Occipital lobe (tissue), 2 donors: ENCODE results near the gene KATNIP. TPM values are rescaled to one million over a fixed set of nuclear protein-coding genes. Genes with fewer than 3 reads are reported as not detected.
A peak's percentile ranks its signal among the peaks of the same experiment; 100 is the strongest.
"Not testable (repeated sequence)": the region's sequence is repeated elsewhere in the genome, so short reads cannot be mapped to it uniquely, and the experiment has no call there.

Source experiments
- DNase-seq: peaks from one replicate; lab custom pipeline; 2025; lab: John Stamatoyannopoulos, UW
- total RNA-seq: library from RNA; depleted of rRNA; stranded (reverse); fragments of >200 nt; gene quantifications from one replicate; pipeline ENCODE4 v1.2.3, GENCODE V29; 2014

Gene KATNIP
- total RNA-seq, 1 donor from 2014 or later, result 18.7 TPM

GRCh38 chr16:27534256-27534655, 15.7 kb upstream of the KATNIP start:
- no peak for DNase-seq

- no peak for DNase-seq
Observed at GRCh38 chr16:27538528-27538927, 11.4 kb upstream of the KATNIP start.

- no peak for DNase-seq
Observed at GRCh38 chr16:27539120-27539519, 10.8 kb upstream of the KATNIP start.

- no peak for DNase-seq
Observed at GRCh38 chr16:27539636-27540035, 10.3 kb upstream of the KATNIP start.

- no peak for DNase-seq
Observed at GRCh38 chr16:27543801-27544200, 6.1 kb upstream of the KATNIP start.

- DNase-seq, result no peak
Observed at GRCh38 chr16:27544671-27545070, 5.3 kb upstream of the KATNIP start.

- peak; percentile 15 for DNase-seq
Observed at GRCh38 chr16:27547134-27547533, 2.8 kb upstream of the KATNIP start.

GRCh38 chr16:27547851-27548250, 2.1 kb upstream of the KATNIP start:
- DNase-seq, result no peak

- DNase-seq, result no peak
Observed at GRCh38 chr16:27549464-27549745, 539 bp upstream of the KATNIP start.

- no peak for DNase-seq
Observed at GRCh38 chr16:27550582-27550920, 607 bp downstream of the KATNIP start.

GRCh38 chr16:27551036-27551435, 1.1 kb downstream of the KATNIP start:
- no peak for DNase-seq

- DNase-seq, result no peak
Observed at GRCh38 chr16:27556471-27556870, 6.5 kb downstream of the KATNIP start.

GRCh38 chr16:27558434-27558833, 8.5 kb downstream of the KATNIP start:
- DNase-seq, result no peak

GRCh38 chr16:27558932-27559331, 9.0 kb downstream of the KATNIP start:
- DNase-seq, result no peak

- no peak for DNase-seq
Observed at GRCh38 chr16:27561216-27561615, 11.3 kb downstream of the KATNIP start.

GRCh38 chr16:27564224-27564623, 14.3 kb downstream of the KATNIP start:
- no peak for DNase-seq

- DNase-seq, result no peak
Observed at GRCh38 chr16:27566417-27566816, 16.5 kb downstream of the KATNIP start.

- no peak for DNase-seq
Observed at GRCh38 chr16:27568077-27568476, 18.1 kb downstream of the KATNIP start.

- DNase-seq, result not testable (repeated sequence)
Observed at GRCh38 chr16:27570986-27571385, 21.0 kb downstream of the KATNIP start.

- DNase-seq, result no peak
Observed at GRCh38 chr16:27571433-27572326, 21.7 kb downstream of the KATNIP start.

- DNase-seq, result no peak
Observed at GRCh38 chr16:27572711-27573110, 22.8 kb downstream of the KATNIP start.

GRCh38 chr16:27576729-27577128, 26.8 kb downstream of the KATNIP start:
- DNase-seq, result no peak

GRCh38 chr16:27579087-27579980, 29.4 kb downstream of the KATNIP start:
- DNase-seq, result no peak
